CD4-positive, alpha-beta T cell (primary cell): ENCODE measurements around the gene TMTC3. TPM values are rescaled to one million over a fixed set of nuclear protein-coding genes. Genes with fewer than 3 reads are reported as not detected.

Source experiments
- ATAC-seq: fragments of 200-7000 bp; cut with Tn5 transposase; one replicate; pipeline ENCODE4 v1.10.0; 2022; ENCODE audit warnings: mild to moderate bottlenecking; ENCODE audit not compliant: poor library complexity
- CTCF ChIA-PET: fragments of 350-600 bp; sonication (Branson Sonifier 250); formaldehyde crosslinking; loops from one replicate; lab custom pipeline; 2021; ENCODE audit warnings: antibody characterized with exemption, inconsistent platforms; lab: Charles Lee
- POLR2A ChIA-PET: fragments of 350-600 bp; sonication (Branson Sonifier 250); formaldehyde crosslinking; loops from one replicate; lab custom pipeline; 2021; ENCODE audit warnings: antibody characterized with exemption, inconsistent platforms; lab: Charles Lee
- DNase-seq, 14 experiments: peaks; one replicate each; pipeline ENCODE4 v3.0.0-alpha.2; 2013 to 2020; ENCODE audit warnings: mixed read lengths in 2 of 14
- H3K27ac ChIP-seq, 2 donors: one replicate each; pipeline versions ENCODE4 v1.5.1 to v1.7.0; 2013; ENCODE audit warnings: low read length in 2 of 2, low read depth in 1 of 2, mild to moderate bottlenecking in 1 of 2
- H3K27me3 ChIP-seq, 2 experiments: 1 replicate in 1 of 2; 2 replicates in 1 of 2; pipeline versions ENCODE4 v1.6.1 to v1.7.0; 2013; ENCODE audit warnings: low read length in 2 of 2, control low read depth in 1 of 2, mild to moderate bottlenecking in 1 of 2, moderate library complexity in 1 of 2; ENCODE audit not compliant: insufficient read depth in 2 of 2, control insufficient read depth in 1 of 2
- H3K36me3 ChIP-seq: one replicate; pipeline ENCODE4 v1.6.1; 2013; ENCODE audit warnings: low read length, control low read depth; ENCODE audit not compliant: insufficient read depth
- H3K4me1 ChIP-seq: one replicate; pipeline ENCODE4 v1.6.1; 2013; ENCODE audit warnings: low read length, control low read depth; ENCODE audit not compliant: insufficient read depth
- H3K4me3 ChIP-seq: one replicate; pipeline ENCODE4 v1.5.1; 2013; ENCODE audit warnings: mild to moderate bottlenecking, low read length, moderate library complexity
- H3K9me3 ChIP-seq, 2 experiments: 1 replicate in 1 of 2; 2 replicates in 1 of 2; pipeline versions ENCODE4 v1.6.1 to v1.7.0; 2013; ENCODE audit warnings: low read length in 2 of 2, mild to moderate bottlenecking in 2 of 2, control low read depth in 1 of 2, moderate library complexity in 1 of 2; ENCODE audit not compliant: control insufficient read depth in 1 of 2, insufficient read depth in 1 of 2
- H3K27ac Mint-ChIP-seq: one replicate; pipeline ENCODE4 v1.8.0; 2020; ENCODE audit warnings: mixed read lengths
- H3K27me3 Mint-ChIP-seq: one replicate; pipeline ENCODE4 v1.8.0; 2021; ENCODE audit warnings: mixed read lengths
- H3K36me3 Mint-ChIP-seq: one replicate; pipeline ENCODE4 v1.8.0; 2021; ENCODE audit warnings: low read depth, mixed read lengths
- H3K4me1 Mint-ChIP-seq: one replicate; pipeline ENCODE4 v1.8.0; 2021; ENCODE audit warnings: low read depth, mixed read lengths
- H3K4me3 Mint-ChIP-seq: one replicate; pipeline ENCODE4 v1.8.0; 2020; ENCODE audit warnings: mild to moderate bottlenecking, mixed read lengths
- H3K9me3 Mint-ChIP-seq: one replicate; pipeline ENCODE4 v1.8.0; 2020; ENCODE audit warnings: mixed read lengths
- CTCF ChIP-seq: fragments of 200-600 bp; IDR thresholded peaks from one replicate; pipeline ENCODE4 v1.8.0; 2022; ENCODE audit warnings: antibody characterized with exemption, mild to moderate bottlenecking
- intact Hi-C, 2 experiments: fragments of 100-400 bp; cut with DNase I in 1 of 2; cut with micrococcal nuclease in 1 of 2; formaldehyde crosslinking; loops; one replicate each; pipeline versions ENCODE4 v1.15.1 to v1.9.0; 2023 to 2025; cut with DNase I, micrococcal nuclease
- total RNA-seq, 174 experiments: library from RNA in 2 of 174; stranded (reverse) in 2 of 174; gene quantifications; one replicate each; pipeline ENCODE4 v1.2.3 and lab custom pipeline; 2021 to 2026

TMTC3 gene
- total RNA-seq, 2 experiments from 2014 or later, result 5.1 to 6.1 TPM

GRCh38 chr12:88242571-88242925 lies 100.4 kb downstream of the TMTC3 start:
- ATAC-seq, result no peak

DNA sequence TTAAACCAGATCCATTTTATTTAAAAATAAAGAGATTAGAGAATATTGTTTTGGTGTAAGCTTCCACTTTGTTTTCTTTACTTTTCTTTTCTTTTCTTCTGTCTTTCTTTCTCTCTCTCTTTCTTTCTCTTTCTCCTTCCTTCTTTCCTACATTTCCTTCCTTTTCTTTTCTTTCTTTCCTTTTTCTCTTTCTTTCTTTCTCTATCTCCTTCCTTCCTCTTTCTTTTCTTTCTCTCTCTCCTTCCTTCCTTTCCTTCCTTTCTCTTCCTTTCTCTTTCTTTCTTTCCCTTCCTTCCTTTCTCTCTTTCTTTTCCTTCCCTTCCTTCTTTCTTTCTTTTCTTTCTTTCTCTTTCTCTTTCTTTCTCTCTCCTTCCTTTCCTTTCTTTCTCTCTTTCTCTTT lies 100.8 kb downstream of the TMTC3 start:
- no peaks in the 10 kb centered on the region for H3K36me3 Mint-ChIP-seq
- no peak for DNase-seq
- peak; percentile 10 for TF ChIP-seq CTCF
- CTCF ChIA-PET, result no interaction called here
- Histone ChIP-seq H3K27ac (no peak overlapping the region), H3K36me3 (no peaks in the 10 kb centered on the region), H3K9me3 (no peaks in the 10 kb centered on the region), H3K27me3 (no peaks in the 10 kb centered on the region), H3K4me3 (no peak overlapping the region), H3K4me1 (no peaks in the 10 kb centered on the region)
- H3K27me3 Mint-ChIP-seq, result peaks cover 5% of the 10 kb centered on the region
- POLR2A ChIA-PET, result no interaction called here
- H3K4me1 Mint-ChIP-seq, result no peaks in the 10 kb centered on the region
- H3K4me3 Mint-ChIP-seq, result no peak overlapping the region
- no peaks in the 10 kb centered on the region for H3K9me3 Mint-ChIP-seq
- intact Hi-C loops, result no loop called here
- ATAC-seq, result no peak
- no peak overlapping the region for H3K27ac Mint-ChIP-seq

More at GRCh38 chr12:88242571-88242925, 100.4 kb downstream of the TMTC3 start:
- H3K27me3 ChIP-seq, result no peaks in the 10 kb centered on the region
- Mint-ChIP-seq H3K27me3 (peaks cover 5% of the 10 kb centered on the region), H3K4me3 (no peak overlapping the region), H3K36me3 (no peaks in the 10 kb centered on the region), H3K9me3 (no peaks in the 10 kb centered on the region), H3K27ac (no peak overlapping the region), H3K4me1 (no peaks in the 10 kb centered on the region)
- H3K4me1 ChIP-seq, result no peaks in the 10 kb centered on the region
- intact Hi-C loops, result no loop called here
- TF ChIP-seq CTCF, result no peak
- ChIA-PET CTCF (no interaction called here), POLR2A (no interaction called here)
- no peaks in the 10 kb centered on the region for H3K9me3 ChIP-seq
- no peaks in the 10 kb centered on the region for H3K36me3 ChIP-seq
- no peak for DNase-seq
- no peak overlapping the region for H3K27ac ChIP-seq
- H3K4me3 ChIP-seq, result no peak overlapping the region

DNA sequence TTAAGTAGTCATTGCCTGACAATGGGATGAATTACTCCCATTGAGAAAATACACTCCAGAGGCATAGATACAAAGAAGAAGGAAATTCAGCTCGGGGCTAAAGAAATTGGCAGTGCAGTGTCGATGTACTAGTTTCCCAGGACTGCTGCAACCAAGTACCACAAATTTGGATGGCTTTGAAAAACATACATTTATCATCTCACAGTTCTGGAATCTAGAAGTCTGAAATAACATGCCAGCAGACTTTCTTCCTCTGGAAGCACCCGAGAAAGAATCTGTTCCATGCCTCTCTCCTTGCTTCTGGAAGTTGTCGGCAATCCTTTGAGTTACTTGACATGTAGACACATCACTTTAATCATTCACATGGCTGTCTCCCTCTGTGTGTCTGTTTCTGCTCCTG lies 101.9 kb downstream of the TMTC3 start:
- no peak overlapping the region for H3K27ac Mint-ChIP-seq
- Histone ChIP-seq H3K36me3 (no peaks in the 10 kb centered on the region), H3K4me1 (no peaks in the 10 kb centered on the region), H3K27me3 (no peaks in the 10 kb centered on the region), H3K9me3 (no peaks in the 10 kb centered on the region), H3K27ac (no peak overlapping the region), H3K4me3 (no peak overlapping the region)
- CTCF ChIA-PET, result no interaction called here
- no peaks in the 10 kb centered on the region for H3K4me1 Mint-ChIP-seq
- intact Hi-C loops, result no loop called here
- TF ChIP-seq CTCF, result no peak
- peaks cover 5% of the 10 kb centered on the region for H3K27me3 Mint-ChIP-seq
- DNase-seq (no peak), ATAC-seq (no peak)
- H3K9me3 Mint-ChIP-seq, result no peaks in the 10 kb centered on the region
- POLR2A ChIA-PET, result no interaction called here
- no peak overlapping the region for H3K4me3 Mint-ChIP-seq
- no peaks in the 10 kb centered on the region for H3K36me3 Mint-ChIP-seq
